G401 (cell line): ENCODE measurements around the gene CUTA. TPM values are rescaled to one million over a fixed set of nuclear protein-coding genes. Genes with fewer than 3 reads are reported as not detected.

Experiments used
- DNase-seq: peaks from one replicate; pipeline ENCODE4 v3.0.0-alpha.2; 2015; ENCODE audit warnings: low spot score
- in situ Hi-C: cut with HindIII; loops from 2 replicates; pipeline ENCODE4 v1.10.0; 2016; ENCODE audit warnings: low sequenced_read_pairs, mixed read lengths
- total RNA-seq: library from RNA; depleted of rRNA; stranded (reverse); fragments of >200 nt; shearing (Covaris generic); gene quantifications from 2 replicates; pipeline ENCODE4 v1.2.3, GENCODE V29; 2014; rRNA removed

The CUTA gene
- total RNA-seq = 304 and 376 TPM in 2 replicates

GRCh38 chr6:33417903-33418689 is at the start of gene CUTA:
TSS of gene CUTA (minus strand) at chr6:33418107. CDS start at chr6:33418000, 107 bp downstream.
- peak; percentile 100 for DNase-seq
- in situ Hi-C loops = no loop called here

- in situ Hi-C loops = no loop called here
- DNase-seq = no peak
Observed at GRCh38 chr6:33467091-33467490, 49.2 kb upstream of the CUTA start.

- in situ Hi-C loops = no loop called here
- DNase-seq = no peak
Observed at GRCh38 chr6:33466075-33466735, 48.3 kb upstream of the CUTA start.

GRCh38 chr6:33459226-33459625 is 41.3 kb upstream of the CUTA start:
- DNase-seq = no peak
- in situ Hi-C loops = no loop called here

GRCh38 chr6:33458676-33459075 is 40.8 kb upstream of the CUTA start:
- in situ Hi-C loops = no loop called here
- DNase-seq = no peak

GRCh38 chr6:33456156-33456555 is 38.2 kb upstream of the CUTA start:
- no peak for DNase-seq
- in situ Hi-C loops = no loop called here

- no peak for DNase-seq
- in situ Hi-C loops = no loop called here
Observed at GRCh38 chr6:33455051-33455450, 37.1 kb upstream of the CUTA start.

GRCh38 chr6:33454009-33454946 is 36.4 kb upstream of the CUTA start, which contains the start of gene ZBTB9:
TSS of gene ZBTB9 (plus strand) at chr6:33454576. CDS start at chr6:33455101, 525 bp downstream.
- peak; percentile 98 for DNase-seq
- in situ Hi-C loops = no loop called here

GRCh38 chr6:33453393-33454008 is 35.6 kb upstream of the CUTA start:
- DNase-seq = peak; percentile 18
- in situ Hi-C loops = no loop called here

- in situ Hi-C loops = no loop called here
- DNase-seq = no peak
Observed at GRCh38 chr6:33452496-33452895, 34.6 kb upstream of the CUTA start.

- in situ Hi-C loops = no loop called here
- no peak for DNase-seq
Observed at GRCh38 chr6:33451606-33452005, 33.7 kb upstream of the CUTA start.

- no peak for DNase-seq
- in situ Hi-C loops = no loop called here
Observed at GRCh38 chr6:33450434-33450833, 32.5 kb upstream of the CUTA start.

GRCh38 chr6:33446356-33446755 is 28.4 kb upstream of the CUTA start:
- in situ Hi-C loops = no loop called here
- no peak for DNase-seq

GRCh38 chr6:33445119-33445603 is 27.3 kb upstream of the CUTA start:
- in situ Hi-C loops = no loop called here
- DNase-seq = no peak

- in situ Hi-C loops = no loop called here
- no peak for DNase-seq
Observed at GRCh38 chr6:33443619-33444504, 26.0 kb upstream of the CUTA start.

GRCh38 chr6:33443025-33443424 is 25.1 kb upstream of the CUTA start:
- in situ Hi-C loops = no loop called here

GRCh38 chr6:33442283-33442682 is 24.4 kb upstream of the CUTA start:
- DNase-seq = no peak

More at GRCh38 chr6:33443025-33443424, 25.1 kb upstream of the CUTA start:
- DNase-seq = no peak

GRCh38 chr6:33441457-33441856 is 23.6 kb upstream of the CUTA start:
- in situ Hi-C loops = no loop called here
- DNase-seq = no peak

More at GRCh38 chr6:33442283-33442682, 24.4 kb upstream of the CUTA start:
- in situ Hi-C loops = no loop called here
